Measurements from ENCODE around the gene UBE2J1.

The UBE2J1 gene

DNA sequence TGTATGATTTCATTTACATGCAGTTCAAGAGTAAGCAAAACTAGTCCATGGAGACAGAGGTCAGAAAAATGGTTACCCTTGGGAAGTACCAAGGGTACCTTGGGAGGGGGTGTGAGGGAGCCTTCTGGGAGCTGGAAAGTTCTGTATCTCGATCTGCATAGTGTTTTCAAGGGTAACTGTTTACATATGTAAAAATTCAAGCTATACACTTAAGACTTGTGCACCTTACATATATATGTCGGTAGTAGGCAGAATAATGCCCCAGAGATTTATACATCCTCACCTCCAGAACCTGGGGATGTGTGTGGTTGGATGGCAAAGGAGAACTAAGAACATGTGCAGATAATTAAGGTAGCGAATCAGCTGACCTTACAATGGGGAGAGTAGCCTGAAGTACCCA is 68.4 kb downstream of the UBE2J1 start:
- Histone ChIP-seq H3K9me2 (replicated peaks; ENCODE audit: insufficient read depth, low read length) (no peaks in the 10 kb centered on the region), H3K79me2 (ENCODE audit: insufficient read depth, low read length) (no peaks in the 10 kb centered on the region), H3K9ac (ENCODE audit: low read length) (no peak overlapping the region), H3K27me3 (ENCODE audit: low read length) (no peaks in the 10 kb centered on the region), H3F3A (ENCODE audit: insufficient read depth) (no peaks in the 10 kb centered on the region), H2AFZ (ENCODE audit: low read depth, low read length, severe bottlenecking) (no peak overlapping the region), H3K27ac (ENCODE audit: low read depth, low read length) (no peak overlapping the region), H3K4me3 (ENCODE audit: insufficient read depth, low read length, poor library complexity, severe bottlenecking) (no peak overlapping the region), H3K36me3 (ENCODE audit: low read length) (no peaks in the 10 kb centered on the region), H3K9me3 (ENCODE audit: insufficient read depth, low read length) (no peaks in the 10 kb centered on the region), H4K20me1 (ENCODE audit: low read depth, low read length) (no peaks in the 10 kb centered on the region), H3K4me2 (ENCODE audit: low read depth, low read length, poor library complexity, severe bottlenecking) (no peak overlapping the region)
- TF ChIP-seq, protein P1, sequence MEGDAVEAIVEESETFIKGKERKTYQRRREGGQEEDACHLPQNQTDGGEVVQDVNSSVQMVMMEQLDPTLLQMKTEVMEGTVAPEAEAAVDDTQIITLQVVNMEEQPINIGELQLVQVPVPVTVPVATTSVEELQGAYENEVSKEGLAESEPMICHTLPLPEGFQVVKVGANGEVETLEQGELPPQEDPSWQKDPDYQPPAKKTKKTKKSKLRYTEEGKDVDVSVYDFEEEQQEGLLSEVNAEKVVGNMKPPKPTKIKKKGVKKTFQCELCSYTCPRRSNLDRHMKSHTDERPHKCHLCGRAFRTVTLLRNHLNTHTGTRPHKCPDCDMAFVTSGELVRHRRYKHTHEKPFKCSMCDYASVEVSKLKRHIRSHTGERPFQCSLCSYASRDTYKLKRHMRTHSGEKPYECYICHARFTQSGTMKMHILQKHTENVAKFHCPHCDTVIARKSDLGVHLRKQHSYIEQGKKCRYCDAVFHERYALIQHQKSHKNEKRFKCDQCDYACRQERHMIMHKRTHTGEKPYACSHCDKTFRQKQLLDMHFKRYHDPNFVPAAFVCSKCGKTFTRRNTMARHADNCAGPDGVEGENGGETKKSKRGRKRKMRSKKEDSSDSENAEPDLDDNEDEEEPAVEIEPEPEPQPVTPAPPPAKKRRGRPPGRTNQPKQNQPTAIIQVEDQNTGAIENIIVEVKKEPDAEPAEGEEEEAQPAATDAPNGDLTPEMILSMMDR (IDR thresholded peaks at IDR 0.05; ENCODE audit: insufficient read depth, low read length, poor library complexity, severe bottlenecking) = no peak
- TF ChIP-seq EZH2phosphoT487 (conservative IDR thresholded peaks at IDR 0.05; ENCODE audit: low read length) = no peak

DNA sequence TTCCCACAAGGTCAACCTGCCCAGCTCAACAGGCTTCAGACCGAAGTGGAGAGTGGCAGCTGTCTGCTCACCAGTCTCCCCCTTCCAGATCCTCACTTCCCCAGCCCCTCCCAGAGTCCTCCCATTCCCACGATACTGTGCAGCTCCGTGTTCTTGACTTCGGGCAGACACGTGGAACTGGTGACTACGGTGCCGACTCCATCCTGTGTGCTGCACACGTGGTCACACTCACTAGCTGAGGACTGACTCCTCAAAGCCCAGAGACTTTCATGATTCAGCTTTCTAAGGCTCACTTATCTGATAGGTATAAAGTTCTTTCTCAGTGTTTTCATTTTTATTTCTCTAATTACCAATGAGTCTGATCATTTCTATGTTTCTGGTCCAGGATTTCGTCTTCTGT is 69.8 kb downstream of the UBE2J1 start:
- H3K9me3 ChIP-seq (ENCODE audit: insufficient read depth, low read length) = no peaks in the 10 kb centered on the region
- no peaks in the 10 kb centered on the region for H3K79me2 ChIP-seq (ENCODE audit: insufficient read depth, low read length)
- H3K27ac ChIP-seq (ENCODE audit: low read depth, low read length) = no peak overlapping the region
- H3K4me3 ChIP-seq (ENCODE audit: insufficient read depth, low read length, poor library complexity, severe bottlenecking) = no peak overlapping the region
- no peaks in the 10 kb centered on the region for H4K20me1 ChIP-seq (ENCODE audit: low read depth, low read length)
- no peaks in the 10 kb centered on the region for H3K36me3 ChIP-seq (ENCODE audit: low read length)
- TF ChIP-seq EZH2phosphoT487 (conservative IDR thresholded peaks at IDR 0.05; ENCODE audit: low read length) = no peak
- TF ChIP-seq, protein P1 (IDR thresholded peaks at IDR 0.05; ENCODE audit: insufficient read depth, low read length, poor library complexity, severe bottlenecking) = no peak
- no peak overlapping the region for H2AFZ ChIP-seq (ENCODE audit: low read depth, low read length, severe bottlenecking)
- H3F3A ChIP-seq (ENCODE audit: insufficient read depth) = no peaks in the 10 kb centered on the region
- H3K9ac ChIP-seq (ENCODE audit: low read length) = no peak overlapping the region
- no peaks in the 10 kb centered on the region for H3K27me3 ChIP-seq (ENCODE audit: low read length)
- no peak overlapping the region for H3K4me2 ChIP-seq (ENCODE audit: low read depth, low read length, poor library complexity, severe bottlenecking)
- no peaks in the 10 kb centered on the region for H3K9me2 ChIP-seq (replicated peaks; ENCODE audit: insufficient read depth, low read length)

DNA sequence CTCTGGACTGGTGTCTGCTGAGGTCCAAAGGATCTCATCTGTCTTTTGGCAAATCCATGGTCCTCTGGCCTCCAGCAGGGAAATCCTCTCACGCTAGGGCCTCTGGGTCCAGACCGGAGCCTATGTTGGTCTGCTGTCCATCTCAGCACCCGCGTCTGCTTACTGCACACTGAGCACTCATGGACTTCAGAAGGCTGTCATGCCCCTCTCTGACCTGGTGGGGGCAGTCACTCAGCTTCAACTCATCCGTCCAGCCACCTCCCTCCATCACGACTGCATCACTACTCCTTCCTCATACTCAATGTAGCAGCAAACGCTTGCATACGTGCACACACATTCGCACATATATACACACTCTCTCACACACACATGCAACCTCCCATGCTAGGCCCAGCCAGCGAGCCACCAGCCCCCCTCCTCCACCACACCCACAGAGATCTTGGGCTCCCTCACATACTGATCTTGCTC is 70.7 kb downstream of the UBE2J1 start:
- TF ChIP-seq EZH2phosphoT487 (conservative IDR thresholded peaks at IDR 0.05; ENCODE audit: low read length) = no peak
- TF ChIP-seq, protein P1 (IDR thresholded peaks at IDR 0.05; ENCODE audit: insufficient read depth, low read length, poor library complexity, severe bottlenecking) = peak; percentile 70
- peak overlapping the region; percentile 25 for H3K4me2 ChIP-seq (ENCODE audit: low read depth, low read length, poor library complexity, severe bottlenecking)

More for the DNA sequence above, 70.7 kb downstream of the UBE2J1 start:
- Histone ChIP-seq H3K27me3 (ENCODE audit: low read length) (no peaks in the 10 kb centered on the region), H4K20me1 (ENCODE audit: low read depth, low read length) (no peaks in the 10 kb centered on the region), H3K9ac (ENCODE audit: low read length) (no peak overlapping the region), H3K9me3 (ENCODE audit: insufficient read depth, low read length) (no peaks in the 10 kb centered on the region), H3K9me2 (replicated peaks; ENCODE audit: insufficient read depth, low read length) (no peaks in the 10 kb centered on the region), H3K27ac (ENCODE audit: low read depth, low read length) (no peak overlapping the region), H2AFZ (ENCODE audit: low read depth, low read length, severe bottlenecking) (peak overlapping the region; percentile 73), H3K79me2 (ENCODE audit: insufficient read depth, low read length) (no peaks in the 10 kb centered on the region), H3K36me3 (ENCODE audit: low read length) (no peaks in the 10 kb centered on the region), H3K4me3 (ENCODE audit: insufficient read depth, low read length, poor library complexity, severe bottlenecking) (no peak overlapping the region), H3F3A (ENCODE audit: insufficient read depth) (no peaks in the 10 kb centered on the region)

All from SU-DHL-6 (cell line).